ENCODE results near the gene KCTD16. TPM values are rescaled to one million over a fixed set of nuclear protein-coding genes. Genes with fewer than 3 reads are reported as not detected.

KCTD16 gene
- total and polyA plus RNA-seq, 12 donors = 0.02 to 0.42 (median 0.10) TPM; not detected in 2

DNA sequence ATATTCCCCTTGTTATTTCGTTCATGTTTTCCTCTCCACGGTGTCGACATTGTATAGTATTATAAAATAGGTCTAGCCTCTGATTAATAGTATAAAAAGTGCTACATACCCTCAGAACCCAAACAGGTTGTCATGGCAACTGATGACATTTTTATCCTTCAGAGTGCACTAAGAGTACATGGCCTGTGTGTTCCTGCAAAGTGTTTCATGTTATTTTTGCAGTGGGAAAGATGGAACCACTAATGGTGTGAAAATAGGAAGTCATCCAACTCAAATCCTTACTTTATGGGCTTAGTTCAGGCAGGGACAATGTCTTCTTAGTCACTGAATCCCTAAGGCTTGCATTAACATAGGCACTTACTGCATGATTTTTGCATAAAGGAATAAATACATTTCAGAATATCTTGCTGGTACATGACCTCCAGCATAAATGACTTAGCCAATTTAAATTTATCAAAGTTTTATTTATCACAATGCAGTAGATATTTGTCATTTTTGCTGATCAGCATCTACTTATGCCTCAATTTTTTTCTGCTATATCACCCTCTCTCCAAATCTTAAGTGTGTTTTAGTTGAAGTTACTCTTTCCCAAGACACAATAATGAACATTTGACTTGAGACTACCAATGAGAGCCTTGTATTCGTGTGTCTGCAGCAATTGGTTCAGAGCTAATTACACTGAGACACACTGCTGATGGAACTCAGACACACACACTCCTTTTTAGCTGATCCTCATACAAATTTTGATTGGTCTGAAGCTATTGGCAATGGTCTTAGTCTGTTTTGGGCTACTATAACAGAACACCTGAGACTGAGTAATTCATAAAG, 243.7 kb downstream of the KCTD16 start:
- WGBS, 2 donors = 55 to 89% methylated on average over 4 of the region's 4 CpGs
- ATAC-seq (no peak), DNase-seq (no peak)
- intact Hi-C loops (cut with DNase I) = no loop called here
- Histone ChIP-seq H3K9me3 (peaks cover 0 to 8% (median 0%) of the 10 kb centered on the region in 11 donors), H3K4me3 (no peak overlapping the region), H3K27me3 (peaks cover 0 to 8% (median 0%) of the 10 kb centered on the region in 7 donors), H3K27ac (no peak overlapping the region), H3K4me1 (no peaks in the 10 kb centered on the region), H3K36me3 (no peaks in the 10 kb centered on the region)
- TF ChIP-seq CTCF (IDR thresholded peaks at IDR 0.05) = no peak

DNA sequence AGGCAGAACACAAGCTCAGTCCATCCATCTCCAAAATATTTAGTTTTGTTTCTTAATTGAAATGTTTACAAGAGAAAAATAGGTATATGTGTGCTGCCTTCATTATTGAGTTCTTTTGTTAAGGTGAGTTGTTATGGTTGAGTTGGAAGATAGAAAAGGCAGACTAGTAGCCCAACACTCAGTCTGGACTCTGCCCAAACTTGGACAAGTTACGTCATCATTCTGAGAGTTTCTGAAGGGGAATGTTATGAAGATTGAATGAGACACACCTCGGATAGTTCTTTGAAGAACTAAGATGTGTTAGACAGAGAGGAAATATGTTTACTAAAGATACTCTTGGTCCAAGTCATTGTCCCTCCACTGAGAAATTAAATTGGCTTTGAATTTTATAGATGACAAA, 245.5 kb downstream of the KCTD16 start:
- WGBS, 2 donors = 72 to 76% methylated on average over 2 of the region's 2 CpGs
- no peak overlapping the region for H3K27ac ChIP-seq
- no peak for ATAC-seq
- TF ChIP-seq CTCF (IDR thresholded peaks at IDR 0.05) = no peak
- no peaks in the 10 kb centered on the region for H3K36me3 ChIP-seq
- DNase-seq = no peak
- intact Hi-C loops (cut with DNase I) = no loop called here
- H3K9me3 ChIP-seq = peaks cover 0 to 8% (median 0%) of the 10 kb centered on the region in 11 donors
- H3K4me1 ChIP-seq = no peaks in the 10 kb centered on the region
- no peaks in the 10 kb centered on the region for H3K27me3 ChIP-seq
- no peak overlapping the region for H3K4me3 ChIP-seq

- peaks cover 0 to 10% (median 0%) of the 10 kb centered on the region in 9 donors for H3K4me1 ChIP-seq
- intact Hi-C loops (cut with DNase I) = no loop called here
- no peak for TF ChIP-seq CTCF (IDR thresholded peaks at IDR 0.05)
- H3K36me3 ChIP-seq = no peaks in the 10 kb centered on the region
- WGBS, 2 donors = 90 to 97% methylated on average over 3 of the region's 3 CpGs
- DNase-seq = no peak
- no peak overlapping the region for H3K4me3 ChIP-seq
- no peaks in the 10 kb centered on the region for H3K27me3 ChIP-seq
- no peak for ATAC-seq
- H3K27ac ChIP-seq = no peak overlapping the region
- peaks cover 0 to 8% (median 0%) of the 10 kb centered on the region in 11 donors for H3K9me3 ChIP-seq
Observed at GRCh38 chr5:144418719-144419118, 248.0 kb downstream of the KCTD16 start.

- peak in 1 of 8 donors; percentile 45 for ATAC-seq
- intact Hi-C loops (cut with DNase I) = no loop called here
- Histone ChIP-seq H3K27ac (no peak overlapping the region), H3K4me1 (peaks cover 0 to 10% (median 0%) of the 10 kb centered on the region in 9 donors), H3K36me3 (no peaks in the 10 kb centered on the region), H3K4me3 (no peak overlapping the region), H3K27me3 (no peaks in the 10 kb centered on the region), H3K9me3 (peaks cover 0 to 8% (median 0%) of the 10 kb centered on the region in 11 donors)
- TF ChIP-seq CTCF (IDR thresholded peaks at IDR 0.05) = no peak
- 64 to 75% methylated on average over 6 of the region's 6 CpGs for WGBS, 2 donors
- DNase-seq = no peak
Observed at GRCh38 chr5:144421411-144421810, 250.7 kb downstream of the KCTD16 start.

Data from heart right ventricle (tissue), 16 donors.